K562 (cell line): Measurements from ENCODE around the gene GP1BA. TPM values are rescaled to one million over a fixed set of nuclear protein-coding genes. Genes with fewer than 3 reads are reported as not detected.

ENCODE experiments used
- ATAC-seq: fragments of 200-7000 bp; cut with Tn5 transposase; 3 replicates; pipeline ENCODE4 v1.9.1; 2020; ENCODE audit warnings: moderate library complexity
- BruUV-seq: library from RNA; stranded (reverse); fragments of 400-500 nt; replicated peaks from 2 replicates; lab custom pipeline; 2021; lab: Mats Ljungman, UMichigan
- CTCF ChIA-PET: fragments of 300-600 bp; formaldehyde crosslinking; extraction: SDS; loops from one replicate; lab custom pipeline; 2021; ENCODE audit warnings: low intra/inter-chr PET ratio; lab: Yijun Ruan, JAX
- POLR2A ChIA-PET: fragments of 300-600, 350-650 bp; sonication (Branson Sonifier 250); formaldehyde crosslinking; extraction: SDS; loops from one replicate; lab custom pipeline; 2021; ENCODE audit warnings: antibody characterized with exemption, inconsistent platforms; lab: Yijun Ruan, JAX
- DNase-seq, 4 experiments: peaks; one replicate each; pipeline versions ENCODE4 v3.0.0 to v3.0.0-alpha.2; 2011 to 2018; ENCODE audit warnings: low spot score in 3 of 4, mixed read lengths in 3 of 4; ENCODE audit errors: extremely low read depth in 1 of 4
- FAIRE-seq: peaks from 2 replicates; lab custom pipeline; 2011; peaks lifted over from hg19 to GRCh38; lab: Jason Lieb, UNC
- H2AFZ ChIP-seq: 2 replicates; pipeline ENCODE4 v1.6.0; 2011; ENCODE audit warnings: low read depth, low read length, control low read depth, inconsistent platforms
- H3K27ac ChIP-seq: fragments of 200-600 bp; 3 replicates; pipeline ENCODE4 v1.8.0; 2011; ENCODE audit warnings: low read depth, mild to moderate bottlenecking, control low read depth, inconsistent platforms, low read length, moderate library complexity, mixed read lengths; ENCODE audit errors: extremely low read depth
- H3K27me3 ChIP-seq, 2 experiments: fragments of 300-600 bp in 1 of 2; 2 replicates in 1 of 2; 3 replicates in 1 of 2; pipeline versions ENCODE4 v1.6.0 to v1.8.0; 2011; ENCODE audit warnings: inconsistent platforms in 2 of 2, low read length in 2 of 2, mild to moderate bottlenecking in 1 of 2, mixed read lengths in 1 of 2, moderate library complexity in 1 of 2; ENCODE audit not compliant: control insufficient read depth in 2 of 2, insufficient read depth in 2 of 2
- H3K36me3 ChIP-seq: fragments of 300-600 bp; 3 replicates; pipeline ENCODE4 v1.8.0; 2011; ENCODE audit warnings: mild to moderate bottlenecking, low read length, inconsistent platforms; ENCODE audit not compliant: control insufficient read depth, insufficient read depth
- H3K4me1 ChIP-seq, 2 experiments: fragments of 200-600 bp in 1 of 2; replicated peaks in 1 of 2; 2 replicates in 1 of 2; 3 replicates in 1 of 2; pipeline versions ENCODE4 v1.5.1 to v1.8.0; 2011; ENCODE audit warnings: inconsistent platforms in 2 of 2, low read length in 2 of 2, mild to moderate bottlenecking in 1 of 2, mixed read lengths in 1 of 2, moderate library complexity in 1 of 2; ENCODE audit not compliant: control insufficient read depth in 2 of 2, insufficient read depth in 2 of 2
- H3K4me2 ChIP-seq: 2 replicates; pipeline ENCODE4 v1.6.1; 2011; ENCODE audit warnings: low read length, control low read depth, inconsistent platforms, mixed read lengths; ENCODE audit not compliant: insufficient read depth
- H3K4me3 ChIP-seq: fragments of 200-600 bp; sonication (generic), shearing (Covaris generic); 2 replicates; pipeline ENCODE4 v1.5.1; 2016; ENCODE audit warnings: control low read depth, inconsistent platforms
- H3K79me2 ChIP-seq: fragments of 200-600 bp; 3 replicates; pipeline ENCODE4 v1.8.0; 2011; ENCODE audit warnings: low read length, inconsistent platforms; ENCODE audit not compliant: control insufficient read depth, insufficient read depth
- H3K9ac ChIP-seq, 2 experiments: 2 replicates each; pipeline versions ENCODE4 v1.6.0 to v1.6.1; 2011; ENCODE audit warnings: low read depth in 2 of 2, low read length in 2 of 2, control low read depth in 1 of 2, inconsistent platforms in 1 of 2, mild to moderate bottlenecking in 1 of 2, mixed read lengths in 1 of 2; ENCODE audit not compliant: insufficient read depth in 1 of 2
- H3K9me1 ChIP-seq: one replicate; pipeline ENCODE4 v1.6.0; 2011; ENCODE audit warnings: inconsistent platforms, mild to moderate bottlenecking, low read length, moderate library complexity; ENCODE audit not compliant: control insufficient read depth, insufficient read depth
- H3K9me3 ChIP-seq: replicated peaks from 2 replicates; pipeline ENCODE4 v1.5.1; 2011; ENCODE audit warnings: low read depth, low read length, inconsistent platforms; ENCODE audit not compliant: control insufficient read depth, insufficient read depth
- H4K20me1 ChIP-seq: replicated peaks from 2 replicates; pipeline ENCODE4 v1.6.1; 2011; ENCODE audit warnings: low read length, inconsistent platforms, mixed read lengths; ENCODE audit not compliant: control insufficient read depth, insufficient read depth
- PCBP1 ChIP-seq: fragments of 200-400 bp; formaldehyde crosslinking; IDR thresholded peaks from 2 replicates; pipeline ENCODE4 v1.6.1; 2018; ENCODE audit warnings: mild to moderate bottlenecking, low read depth, low read length; ENCODE audit not compliant: poor library complexity, severe bottlenecking
- PML ChIP-seq: IDR thresholded peaks from 2 replicates; pipeline ENCODE4 v1.6.1; 2012; ENCODE audit warnings: low read length, inconsistent platforms
- ZBTB40 ChIP-seq, 2 experiments: fragments of 450-650 bp in 1 of 2; sonication (generic) in 1 of 2; formaldehyde crosslinking in 1 of 2; IDR thresholded peaks; 2 replicates each; pipeline versions ENCODE4 v1.7.1 to v1.9.0; 2016 to 2022; ENCODE audit warnings: inconsistent platforms in 1 of 2, mild to moderate bottlenecking in 1 of 2, missing genetic modification reagents in 1 of 2
- WGBS: fragments of 100-300 bp; shearing (Covaris generic); methylation state at CpG from one replicate; pipeline ENCODE4 v1.1.6; 2016; ENCODE audit warnings: low coverage, mixed read lengths; ENCODE audit not compliant: insufficient coverage; ENCODE audit errors: missing lambda C conversion rate; 5-methylcytosine and 5-hydroxymethylcytosine counted together
- in situ Hi-C: fragments of 300-500 bp; cut with MboI; formaldehyde crosslinking; loops from 4 replicates; pipeline ENCODE4 v1.15.0; 2018; ENCODE audit warnings: inconsistent platforms, mixed read lengths
- intact Hi-C: fragments of 100-400 bp; cut with micrococcal nuclease; formaldehyde crosslinking; loops from 2 replicates; pipeline ENCODE4 v1.14.2; 2022
- polyA plus RNA-seq, 8 experiments: library from polyadenylated mRNA; depleted of rRNA in 4 of 8; stranded (reverse) in 5 of 8; unstranded in 3 of 8; fragments of >200 nt; fragmentation: Nextera tagmentation in 2 of 8; fragmentation: Illumina TruSeq in 1 of 8; extraction: Ambion mirVana in 2 of 8; extraction: Trizol in 1 of 8; gene quantifications; 2 replicates each; pipeline versions ENCODE4 v1.2.1 to v1.2.3, GENCODE V29; 2011 to 2014; ENCODE audit warnings: inconsistent platforms in 1 of 8, missing spikeins in 1 of 8
- total RNA-seq, 7 experiments: library from RNA; depleted of rRNA in 6 of 7; stranded (reverse); fragments of >200 nt in 6 of 7; fragmentation: Illumina TruSeq in 2 of 7; extraction: Trizol in 2 of 7; gene quantifications; 2 replicates each; pipeline versions ENCODE4 v1.2.1 to v1.2.3, GENCODE V29; 2011 to 2021; ENCODE audit warnings: low replicate concordance in 1 of 7
- TF ChIP-seq, protein P1 (sequence below): fragments of 450-650 bp; formaldehyde crosslinking; IDR thresholded peaks from 2 replicates; pipeline ENCODE4 v1.4.0; 2022; ENCODE audit warnings: missing genetic modification characterization
- TF ChIP-seq, protein P2 (sequence below): fragments of 250-450 bp; sonication (Bioruptor Pico); IDR thresholded peaks from 2 replicates; pipeline ENCODE4 v1.8.0; 2022; ENCODE audit warnings: moderate library complexity, mild to moderate bottlenecking, inconsistent platforms

The GP1BA gene
- total and polyA plus RNA-seq, 9 of the 15 experiments (the other 6 are each of a cell fraction or from before 2014, with no cell fraction given) = 0.01 TPM; not detected in 8

- in situ Hi-C loops = no loop called here
- no peaks in the 10 kb centered on the region for H3K9me1 ChIP-seq
- ChIA-PET POLR2A (no interaction called here), CTCF (interaction anchor here (0.6 kb wide), 1 partner anchor 271 kb away, joined by 3 read pairs; no protein-coding TSS in a partner anchor)
- no TSS peak for BruUV-seq
- H3K4me2 ChIP-seq = no peak overlapping the region
- peaks cover 12% of the 10 kb centered on the region; the same call in 2 of the 3 replicates for H3K79me2 ChIP-seq
- intact Hi-C loops = no loop called here
- H4K20me1 ChIP-seq = no peaks in the 10 kb centered on the region
- H3K4me1 ChIP-seq = peaks cover 17 to 22% of the 10 kb centered on the region in 2 experiments
- H3K27ac ChIP-seq = no peak overlapping the region
- H3K27me3 ChIP-seq = no peaks in the 10 kb centered on the region
- 100% methylated on average over 3 of the region's 6 CpGs for WGBS
- no peaks in the 10 kb centered on the region for H3K9me3 ChIP-seq
- no peak overlapping the region for H3K4me3 ChIP-seq
- DNase-seq (no peak), ATAC-seq (no peak), FAIRE-seq (no peak)
- H3K36me3 ChIP-seq = peaks cover 69% of the 10 kb centered on the region; the same call in 2 of the 3 replicates
- peak overlapping the region in 1 of 2 experiments; percentile 45; a peak in 1 of 4 replicates for H3K9ac ChIP-seq
- H2AFZ ChIP-seq = no peak overlapping the region
- TF ChIP-seq, protein P1, sequence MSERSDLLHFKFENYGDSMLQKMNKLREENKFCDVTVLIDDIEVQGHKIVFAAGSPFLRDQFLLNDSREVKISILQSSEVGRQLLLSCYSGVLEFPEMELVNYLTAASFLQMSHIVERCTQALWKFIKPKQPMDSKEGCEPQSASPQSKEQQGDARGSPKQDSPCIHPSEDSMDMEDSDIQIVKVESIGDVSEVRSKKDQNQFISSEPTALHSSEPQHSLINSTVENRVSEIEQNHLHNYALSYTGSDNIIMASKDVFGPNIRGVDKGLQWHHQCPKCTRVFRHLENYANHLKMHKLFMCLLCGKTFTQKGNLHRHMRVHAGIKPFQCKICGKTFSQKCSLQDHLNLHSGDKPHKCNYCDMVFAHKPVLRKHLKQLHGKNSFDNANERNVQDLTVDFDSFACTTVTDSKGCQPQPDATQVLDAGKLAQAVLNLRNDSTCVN (CRISPR knock-in tag) = no peak
- TF ChIP-seq PML (no peak), ZBTB40 (IDR thresholded peaks at IDR 0.05) (no peak), ZBTB40 (CRISPR knock-in tag; IDR thresholded peaks at IDR 0.05) (no peak), PCBP1 (no peak)
- TF ChIP-seq, protein P2, sequence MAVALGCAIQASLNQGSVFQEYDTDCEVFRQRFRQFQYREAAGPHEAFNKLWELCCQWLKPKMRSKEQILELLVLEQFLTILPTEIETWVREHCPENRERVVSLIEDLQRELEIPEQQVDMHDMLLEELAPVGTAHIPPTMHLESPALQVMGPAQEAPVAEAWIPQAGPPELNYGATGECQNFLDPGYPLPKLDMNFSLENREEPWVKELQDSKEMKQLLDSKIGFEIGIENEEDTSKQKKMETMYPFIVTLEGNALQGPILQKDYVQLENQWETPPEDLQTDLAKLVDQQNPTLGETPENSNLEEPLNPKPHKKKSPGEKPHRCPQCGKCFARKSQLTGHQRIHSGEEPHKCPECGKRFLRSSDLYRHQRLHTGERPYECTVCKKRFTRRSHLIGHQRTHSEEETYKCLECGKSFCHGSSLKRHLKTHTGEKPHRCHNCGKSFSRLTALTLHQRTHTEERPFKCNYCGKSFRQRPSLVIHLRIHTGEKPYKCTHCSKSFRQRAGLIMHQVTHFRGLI = no peak
Measured at GRCh38 chr17:4971826-4972225, 39.7 kb downstream of the GP1BA start.
